Memory B cell (primary cell): ENCODE measurements around the gene SLC2A13.
"Not testable (repeated sequence)": the region's sequence is repeated elsewhere in the genome, so short reads cannot be mapped to it uniquely, and the experiment has no call there.

Source experiments
- ATAC-seq: fragments of 150-1000 bp; cut with Tn5 transposase; 2 replicates; pipeline ENCODE4 v1.10.0; 2021; ENCODE audit warnings: low read depth, mild to moderate bottlenecking, moderate library complexity
- DNase-seq, 2 donors: peaks; one replicate each; pipeline ENCODE4 v3.0.0; 2022; ENCODE audit warnings: low spot score in 2 of 2
- H3K27ac Mint-ChIP-seq: one replicate; pipeline ENCODE4 v1.8.0; 2022; ENCODE audit warnings: mild to moderate bottlenecking, moderate library complexity, mixed read lengths
- H3K27me3 Mint-ChIP-seq: one replicate; pipeline ENCODE4 v1.8.0; 2022; ENCODE audit warnings: mixed read lengths
- H3K36me3 Mint-ChIP-seq: one replicate; pipeline ENCODE4 v1.8.0; 2022; ENCODE audit warnings: mild to moderate bottlenecking, mixed read lengths
- H3K4me1 Mint-ChIP-seq: one replicate; pipeline ENCODE4 v1.8.0; 2022; ENCODE audit warnings: mixed read lengths
- H3K4me3 Mint-ChIP-seq: one replicate; pipeline ENCODE4 v1.8.0; 2022; ENCODE audit warnings: mild to moderate bottlenecking, moderate library complexity, mixed read lengths
- H3K9me3 Mint-ChIP-seq: one replicate; pipeline ENCODE4 v1.8.0; 2022; ENCODE audit warnings: mixed read lengths

SLC2A13 gene

DNA sequence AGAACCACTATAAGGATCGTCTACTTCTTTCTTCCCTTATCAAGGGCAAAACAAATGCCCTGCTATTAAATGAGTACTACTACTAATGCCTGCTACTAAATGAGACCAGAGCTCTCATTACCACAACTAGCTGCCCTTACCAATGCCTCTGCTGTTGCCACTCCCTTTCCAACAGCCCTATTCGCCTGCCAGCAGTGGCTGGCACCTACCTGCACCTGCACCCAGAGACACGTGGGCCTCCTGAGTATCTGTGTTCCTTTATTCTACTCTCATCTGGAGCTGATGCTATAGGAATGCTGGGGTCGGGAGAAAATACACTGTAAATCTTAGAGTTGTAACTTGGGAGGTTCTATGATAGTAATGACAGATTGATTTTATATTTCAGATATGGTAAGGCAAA lies 174.7 kb downstream of the SLC2A13 start:
- Mint-ChIP-seq H3K9me3 (no peaks in the 10 kb centered on the region), H3K4me1 (peaks cover 5% of the 10 kb centered on the region), H3K4me3 (no peak overlapping the region), H3K27ac (no peak overlapping the region), H3K27me3 (no peaks in the 10 kb centered on the region), H3K36me3 (no peaks in the 10 kb centered on the region)
- no peak for ATAC-seq
- DNase-seq, result no peak

- DNase-seq, result no peak
- no peak for ATAC-seq
- H3K36me3 Mint-ChIP-seq, result no peaks in the 10 kb centered on the region
- H3K4me1 Mint-ChIP-seq, result peaks cover 5% of the 10 kb centered on the region
- H3K9me3 Mint-ChIP-seq, result no peaks in the 10 kb centered on the region
- no peaks in the 10 kb centered on the region for H3K27me3 Mint-ChIP-seq
- H3K4me3 Mint-ChIP-seq, result no peak overlapping the region
- no peak overlapping the region for H3K27ac Mint-ChIP-seq
Observed at GRCh38 chr12:39930101-39930500, 175.8 kb downstream of the SLC2A13 start.

DNA sequence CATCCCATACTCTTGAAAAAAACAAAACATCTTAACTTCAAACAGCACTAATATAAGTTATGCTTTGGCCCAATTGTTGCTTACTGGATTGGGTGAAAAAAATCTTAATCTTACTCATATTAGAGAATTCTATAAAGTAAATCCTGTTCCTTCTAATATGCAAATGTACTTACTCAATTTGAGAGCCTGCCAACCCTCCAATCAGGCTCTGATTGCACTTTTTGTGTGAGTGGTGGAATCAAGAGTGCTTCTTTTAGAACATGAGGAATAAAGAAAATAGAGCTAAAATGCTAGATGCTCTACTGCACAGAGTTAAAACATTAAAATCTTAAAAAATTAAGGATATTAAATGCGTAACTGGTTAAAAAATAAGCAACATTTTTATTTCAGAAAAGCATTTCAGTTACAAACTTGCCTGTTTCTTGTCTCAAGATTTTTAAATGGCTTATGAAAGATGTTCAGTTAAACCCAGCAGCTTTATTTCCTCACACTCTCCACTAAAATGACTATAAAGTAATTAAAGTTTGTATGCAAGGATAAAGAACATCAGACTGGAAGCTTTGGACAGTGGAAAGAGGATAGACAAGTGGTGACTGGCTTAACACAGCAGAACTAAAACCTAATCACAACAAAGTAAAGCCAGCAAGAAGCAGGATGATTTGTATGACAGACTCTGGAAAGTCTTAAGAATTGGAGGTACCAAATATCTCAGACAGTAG lies 177.5 kb downstream of the SLC2A13 start:
- Mint-ChIP-seq H3K36me3 (no peaks in the 10 kb centered on the region), H3K4me3 (no peak overlapping the region), H3K27me3 (no peaks in the 10 kb centered on the region), H3K27ac (no peak overlapping the region), H3K9me3 (no peaks in the 10 kb centered on the region), H3K4me1 (peaks cover 3% of the 10 kb centered on the region)
- no peak for DNase-seq
- no peak for ATAC-seq

DNA sequence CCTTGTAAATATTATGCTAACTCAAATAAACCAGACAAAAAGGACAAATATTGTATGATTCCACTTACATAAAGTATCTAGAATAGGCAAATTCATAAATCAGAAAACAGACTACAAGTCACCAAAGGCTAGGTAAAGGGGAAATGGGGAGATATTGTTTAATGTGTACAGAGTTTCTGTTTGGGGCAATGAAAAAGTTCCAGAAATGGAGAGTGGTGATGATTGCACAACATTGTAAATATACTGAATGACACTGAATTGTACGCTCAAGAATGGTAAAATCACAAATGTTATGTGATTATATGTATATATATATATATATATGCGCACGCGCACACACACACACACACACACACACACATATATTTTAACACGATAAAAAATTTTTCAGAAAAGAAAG lies 182.5 kb downstream of the SLC2A13 start:
- H3K4me1 Mint-ChIP-seq, result no peaks in the 10 kb centered on the region
- DNase-seq, result no peak
- H3K4me3 Mint-ChIP-seq, result no peak overlapping the region
- H3K27ac Mint-ChIP-seq, result no peak overlapping the region
- H3K36me3 Mint-ChIP-seq, result no peaks in the 10 kb centered on the region
- no peaks in the 10 kb centered on the region for H3K9me3 Mint-ChIP-seq
- H3K27me3 Mint-ChIP-seq, result no peaks in the 10 kb centered on the region
- ATAC-seq, result no peak

DNA sequence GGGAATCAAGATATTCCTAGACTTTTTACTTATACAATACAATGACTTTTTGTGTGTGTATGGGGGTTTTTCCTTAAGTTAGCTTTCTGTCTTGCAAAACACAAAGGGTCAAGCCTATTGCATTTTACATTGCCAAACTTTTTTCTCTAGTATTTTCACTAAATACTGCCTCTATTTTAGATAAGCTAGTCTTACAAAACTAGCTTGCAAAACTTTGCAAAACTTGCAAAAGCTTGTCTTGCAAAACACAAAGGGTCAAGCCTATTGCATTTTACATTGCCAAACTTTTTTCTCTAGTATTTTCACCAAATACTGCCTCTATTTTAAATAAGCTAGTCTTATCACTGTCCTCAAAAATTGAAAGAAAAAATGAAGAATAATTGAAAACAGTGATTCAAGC lies 183.3 kb downstream of the SLC2A13 start:
- not testable (repeated sequence) for H3K9me3 Mint-ChIP-seq, H3K27me3 Mint-ChIP-seq, ATAC-seq, DNase-seq, H3K27ac Mint-ChIP-seq, H3K4me3 Mint-ChIP-seq, H3K36me3 Mint-ChIP-seq, H3K4me1 Mint-ChIP-seq

DNA sequence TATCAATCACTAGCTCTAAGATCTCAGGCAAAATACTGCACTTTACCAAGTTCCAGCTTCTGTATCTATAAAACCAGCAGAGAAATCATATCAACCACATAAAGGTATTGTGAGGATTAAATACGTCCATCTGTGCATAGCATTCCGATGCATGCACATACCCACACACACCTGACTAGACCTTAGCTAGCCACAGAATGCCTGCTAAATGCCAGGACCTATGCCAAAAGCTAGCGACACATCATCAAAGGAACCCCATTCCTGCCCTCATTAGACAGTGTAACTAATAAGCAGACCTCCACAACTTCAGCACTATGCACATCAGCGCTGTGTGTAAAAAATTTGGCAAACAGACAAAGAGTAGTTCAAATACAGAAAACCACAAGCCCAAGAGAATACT lies 185.2 kb downstream of the SLC2A13 start:
- DNase-seq, result no peak
- Mint-ChIP-seq H3K9me3 (no peaks in the 10 kb centered on the region), H3K4me1 (no peaks in the 10 kb centered on the region), H3K27me3 (no peaks in the 10 kb centered on the region), H3K4me3 (no peak overlapping the region), H3K27ac (no peak overlapping the region), H3K36me3 (no peaks in the 10 kb centered on the region)
- no peak for ATAC-seq

GRCh38 chr12:39920222-39920621 lies 185.7 kb downstream of the SLC2A13 start:
- Mint-ChIP-seq H3K9me3 (no peaks in the 10 kb centered on the region), H3K4me3 (no peak overlapping the region), H3K4me1 (no peaks in the 10 kb centered on the region), H3K27me3 (no peaks in the 10 kb centered on the region), H3K27ac (no peak overlapping the region), H3K36me3 (no peaks in the 10 kb centered on the region)
- DNase-seq, result no peak
- no peak for ATAC-seq

DNA sequence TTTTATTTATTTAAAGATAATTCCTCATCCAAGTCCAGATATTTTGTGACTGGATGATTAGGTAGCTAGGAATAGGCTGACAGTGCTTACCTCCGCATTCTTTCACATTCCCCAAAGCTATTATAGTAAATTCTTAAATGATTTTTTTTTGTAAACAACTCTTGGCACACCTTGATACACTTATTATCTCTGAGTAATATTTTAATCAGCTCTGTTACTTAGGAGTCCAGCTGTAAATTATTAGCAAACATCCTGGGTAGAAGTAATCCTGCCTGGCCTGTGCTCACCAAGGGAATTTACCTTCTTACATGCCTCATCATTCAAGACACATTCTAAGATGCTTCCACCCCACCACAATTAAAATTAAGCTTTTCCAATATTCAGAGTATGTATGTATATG lies 186.1 kb downstream of the SLC2A13 start:
- Mint-ChIP-seq H3K4me1 (no peaks in the 10 kb centered on the region), H3K27ac (no peak overlapping the region), H3K9me3 (no peaks in the 10 kb centered on the region), H3K36me3 (no peaks in the 10 kb centered on the region), H3K4me3 (no peak overlapping the region), H3K27me3 (no peaks in the 10 kb centered on the region)
- ATAC-seq, result no peak
- no peak for DNase-seq

DNA sequence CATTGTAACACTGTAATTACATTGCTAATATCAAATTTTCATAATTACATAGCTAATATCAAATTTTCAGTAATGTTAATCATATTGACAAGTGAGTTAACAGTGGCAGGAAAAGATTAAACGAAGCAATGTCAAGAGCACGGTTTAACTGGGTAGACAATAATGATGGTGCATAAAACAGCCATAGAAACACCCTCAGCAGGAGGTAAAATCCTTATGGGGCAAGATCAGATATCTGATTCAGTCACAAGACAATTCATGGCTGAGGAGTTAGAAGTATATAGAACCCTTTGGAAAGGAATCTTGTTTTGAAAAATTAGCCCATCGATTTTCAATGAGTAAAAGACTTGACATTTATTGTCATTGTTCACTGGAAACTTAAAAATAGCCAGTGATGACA lies 190.6 kb downstream of the SLC2A13 start:
- H3K27ac Mint-ChIP-seq, result no peak overlapping the region
- no peaks in the 10 kb centered on the region for H3K27me3 Mint-ChIP-seq
- H3K4me1 Mint-ChIP-seq, result no peaks in the 10 kb centered on the region
- H3K9me3 Mint-ChIP-seq, result no peaks in the 10 kb centered on the region
- H3K36me3 Mint-ChIP-seq, result peaks cover 2% of the 10 kb centered on the region
- no peak overlapping the region for H3K4me3 Mint-ChIP-seq
- no peak for ATAC-seq
- DNase-seq, result no peak

DNA sequence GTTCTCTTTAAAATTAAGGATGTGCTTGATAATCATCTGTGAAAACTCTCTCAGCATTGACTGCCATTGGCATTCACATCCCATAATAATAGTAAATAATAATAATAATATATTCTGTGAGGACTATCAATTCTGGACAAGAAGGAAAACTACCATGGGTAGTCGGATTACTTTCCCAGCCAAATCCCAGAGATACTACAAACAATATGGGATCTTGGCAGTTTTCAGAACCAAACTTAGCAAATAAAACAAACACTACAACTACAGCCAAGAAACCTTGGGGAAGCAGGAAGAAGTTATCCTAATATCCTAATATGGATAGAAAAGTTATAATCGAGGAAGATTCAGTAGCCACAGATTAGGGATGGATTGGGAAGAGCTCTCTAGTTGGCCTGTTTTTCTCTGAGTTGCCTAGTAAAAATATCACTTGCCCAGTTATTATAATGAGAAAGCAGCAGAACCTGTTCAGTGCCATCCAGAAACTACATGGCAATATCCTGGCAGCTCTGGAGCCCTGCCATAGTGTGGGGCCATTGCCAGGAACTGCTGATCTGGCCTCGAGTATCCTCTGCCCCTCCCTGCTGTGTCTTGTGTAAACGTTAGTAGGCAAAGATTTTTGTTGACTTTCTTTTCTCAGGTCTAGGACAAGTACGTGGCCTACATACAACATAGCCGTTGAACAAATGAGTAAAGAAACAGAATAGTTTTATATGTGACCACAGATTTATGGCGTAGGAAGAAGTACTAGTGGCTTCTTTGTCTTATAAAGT lies 193.5 kb downstream of the SLC2A13 start:
- Mint-ChIP-seq H3K9me3 (no peaks in the 10 kb centered on the region), H3K27me3 (no peaks in the 10 kb centered on the region), H3K27ac (no peak overlapping the region), H3K4me1 (no peaks in the 10 kb centered on the region), H3K36me3 (peaks cover 2% of the 10 kb centered on the region), H3K4me3 (no peak overlapping the region)
- DNase-seq (no peak), ATAC-seq (no peak)

- H3K9me3 Mint-ChIP-seq, result no peaks in the 10 kb centered on the region
- no peak for DNase-seq
- H3K27me3 Mint-ChIP-seq, result no peaks in the 10 kb centered on the region
- H3K4me3 Mint-ChIP-seq, result no peak overlapping the region
- no peaks in the 10 kb centered on the region for H3K4me1 Mint-ChIP-seq
- no peaks in the 10 kb centered on the region for H3K36me3 Mint-ChIP-seq
- no peak for ATAC-seq
- no peak overlapping the region for H3K27ac Mint-ChIP-seq
Observed at GRCh38 chr12:39906237-39906636, 199.6 kb downstream of the SLC2A13 start.

- DNase-seq (no peak), ATAC-seq (no peak)
- no peaks in the 10 kb centered on the region for H3K36me3 Mint-ChIP-seq
- no peaks in the 10 kb centered on the region for H3K9me3 Mint-ChIP-seq
- no peak overlapping the region for H3K27ac Mint-ChIP-seq
- no peak overlapping the region for H3K4me3 Mint-ChIP-seq
- no peaks in the 10 kb centered on the region for H3K27me3 Mint-ChIP-seq
- H3K4me1 Mint-ChIP-seq, result no peaks in the 10 kb centered on the region
Observed at GRCh38 chr12:39905152-39905551, 200.7 kb downstream of the SLC2A13 start.

- Mint-ChIP-seq H3K9me3 (no peaks in the 10 kb centered on the region), H3K36me3 (no peaks in the 10 kb centered on the region), H3K4me3 (no peak overlapping the region), H3K27ac (no peak overlapping the region), H3K4me1 (no peaks in the 10 kb centered on the region), H3K27me3 (no peaks in the 10 kb centered on the region)
- DNase-seq (no peak), ATAC-seq (no peak)
Observed at GRCh38 chr12:39902821-39903220, 203.1 kb downstream of the SLC2A13 start.

GRCh38 chr12:39897315-39897714 lies 208.6 kb downstream of the SLC2A13 start:
- no peaks in the 10 kb centered on the region for H3K27me3 Mint-ChIP-seq
- DNase-seq (no peak), ATAC-seq (no peak)
- no peaks in the 10 kb centered on the region for H3K4me1 Mint-ChIP-seq
- no peak overlapping the region for H3K4me3 Mint-ChIP-seq
- H3K9me3 Mint-ChIP-seq, result peaks cover 2% of the 10 kb centered on the region
- no peak overlapping the region for H3K27ac Mint-ChIP-seq
- no peaks in the 10 kb centered on the region for H3K36me3 Mint-ChIP-seq

- not testable (repeated sequence) for H3K4me1 Mint-ChIP-seq, H3K36me3 Mint-ChIP-seq
Observed at GRCh38 chr12:39893388-39893787, 212.5 kb downstream of the SLC2A13 start.

More at GRCh38 chr12:39893388-39893787, 212.5 kb downstream of the SLC2A13 start:
- ATAC-seq, H3K4me3 Mint-ChIP-seq, H3K27me3 Mint-ChIP-seq, H3K9me3 Mint-ChIP-seq, DNase-seq, H3K27ac Mint-ChIP-seq: not testable (repeated sequence)
